ENCODE results near the gene FRMPD3. TPM values are rescaled to one million over a fixed set of nuclear protein-coding genes. Genes with fewer than 3 reads are reported as not detected.
A peak's percentile ranks its signal among the peaks of the same experiment; 100 is the strongest.

Gene FRMPD3
- total RNA-seq, 3 donors from 2014 or later (not counting 1 experiment from before 2014, with no cell fraction given) = 6.0 to 12.4 (median 8.2) TPM

GRCh38 chrX:107480272-107480671 lies 30.8 kb downstream of the FRMPD3 start:
- 64% methylated on average over 4 of the region's 5 CpGs for WGBS (ENCODE audit: insufficient coverage)
- Histone ChIP-seq H3K27me3 (ENCODE audit: control insufficient read depth, insufficient read depth, low read length) (no peaks in the 10 kb centered on the region), H3K4me3 (ENCODE audit: low read length) (no peak overlapping the region), H3K36me3 (ENCODE audit: control insufficient read depth, insufficient read depth, low read length) (no peaks in the 10 kb centered on the region), H3K27ac (ENCODE audit: low read length) (no peak overlapping the region), H3K9me3 (ENCODE audit: control insufficient read depth, insufficient read depth, low read length) (no peaks in the 10 kb centered on the region), H3K4me1 (ENCODE audit: control insufficient read depth, insufficient read depth, low read length) (peaks cover 3% of the 10 kb centered on the region)
- DNase-seq = peak; percentile 17 to 55
- intact Hi-C loops (cut with micrococcal nuclease) = loop anchor here (1.0 kb wide), 1 partner anchor 26 kb away; no protein-coding TSS in a partner anchor
- H3K4me3 Mint-ChIP-seq = peak overlapping the region; percentile 56
- peaks cover 10 to 47% of the 10 kb centered on the region in 2 donors for H3K27me3 Mint-ChIP-seq (ENCODE audit: low read depth in 2 of 2)
- H3K9me3 Mint-ChIP-seq = no peaks in the 10 kb centered on the region
- TF ChIP-seq, protein P1, sequence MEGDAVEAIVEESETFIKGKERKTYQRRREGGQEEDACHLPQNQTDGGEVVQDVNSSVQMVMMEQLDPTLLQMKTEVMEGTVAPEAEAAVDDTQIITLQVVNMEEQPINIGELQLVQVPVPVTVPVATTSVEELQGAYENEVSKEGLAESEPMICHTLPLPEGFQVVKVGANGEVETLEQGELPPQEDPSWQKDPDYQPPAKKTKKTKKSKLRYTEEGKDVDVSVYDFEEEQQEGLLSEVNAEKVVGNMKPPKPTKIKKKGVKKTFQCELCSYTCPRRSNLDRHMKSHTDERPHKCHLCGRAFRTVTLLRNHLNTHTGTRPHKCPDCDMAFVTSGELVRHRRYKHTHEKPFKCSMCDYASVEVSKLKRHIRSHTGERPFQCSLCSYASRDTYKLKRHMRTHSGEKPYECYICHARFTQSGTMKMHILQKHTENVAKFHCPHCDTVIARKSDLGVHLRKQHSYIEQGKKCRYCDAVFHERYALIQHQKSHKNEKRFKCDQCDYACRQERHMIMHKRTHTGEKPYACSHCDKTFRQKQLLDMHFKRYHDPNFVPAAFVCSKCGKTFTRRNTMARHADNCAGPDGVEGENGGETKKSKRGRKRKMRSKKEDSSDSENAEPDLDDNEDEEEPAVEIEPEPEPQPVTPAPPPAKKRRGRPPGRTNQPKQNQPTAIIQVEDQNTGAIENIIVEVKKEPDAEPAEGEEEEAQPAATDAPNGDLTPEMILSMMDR (IDR thresholded peaks at IDR 0.05) = no peak
- H3K4me1 Mint-ChIP-seq = peaks cover 21 to 26% of the 10 kb centered on the region in 2 donors
- H3K36me3 Mint-ChIP-seq = no peaks in the 10 kb centered on the region
- peak overlapping the region in 1 of 2 donors; percentile 58 for H3K27ac Mint-ChIP-seq
- ATAC-seq = peak; percentile 77 to 91 (median 89)

GRCh38 chrX:107482046-107482445 lies 32.6 kb downstream of the FRMPD3 start:
- H3K36me3 ChIP-seq (ENCODE audit: control insufficient read depth, insufficient read depth, low read length) = no peaks in the 10 kb centered on the region
- Mint-ChIP-seq H3K27ac (no peak overlapping the region), H3K4me1 (peaks cover 22 to 26% of the 10 kb centered on the region in 2 donors), H3K27me3 (ENCODE audit: low read depth in 2 of 2) (peaks cover 10 to 38% of the 10 kb centered on the region in 2 donors), H3K36me3 (no peaks in the 10 kb centered on the region), H3K4me3 (no peak overlapping the region), H3K9me3 (no peaks in the 10 kb centered on the region)
- no peak overlapping the region for H3K27ac ChIP-seq (ENCODE audit: low read length)
- H3K4me1 ChIP-seq (ENCODE audit: control insufficient read depth, insufficient read depth, low read length) = peaks cover 3% of the 10 kb centered on the region
- no peaks in the 10 kb centered on the region for H3K9me3 ChIP-seq (ENCODE audit: control insufficient read depth, insufficient read depth, low read length)
- DNase-seq = no peak
- intact Hi-C loops (cut with micrococcal nuclease) = no loop called here
- TF ChIP-seq, protein P1 (IDR thresholded peaks at IDR 0.05) = no peak
- no CpG with 5 or more reads among the region's 3 CpGs for WGBS (ENCODE audit: insufficient coverage)
- H3K4me3 ChIP-seq (ENCODE audit: low read length) = no peak overlapping the region
- H3K27me3 ChIP-seq (ENCODE audit: control insufficient read depth, insufficient read depth, low read length) = no peaks in the 10 kb centered on the region
- no peak for ATAC-seq

DNA sequence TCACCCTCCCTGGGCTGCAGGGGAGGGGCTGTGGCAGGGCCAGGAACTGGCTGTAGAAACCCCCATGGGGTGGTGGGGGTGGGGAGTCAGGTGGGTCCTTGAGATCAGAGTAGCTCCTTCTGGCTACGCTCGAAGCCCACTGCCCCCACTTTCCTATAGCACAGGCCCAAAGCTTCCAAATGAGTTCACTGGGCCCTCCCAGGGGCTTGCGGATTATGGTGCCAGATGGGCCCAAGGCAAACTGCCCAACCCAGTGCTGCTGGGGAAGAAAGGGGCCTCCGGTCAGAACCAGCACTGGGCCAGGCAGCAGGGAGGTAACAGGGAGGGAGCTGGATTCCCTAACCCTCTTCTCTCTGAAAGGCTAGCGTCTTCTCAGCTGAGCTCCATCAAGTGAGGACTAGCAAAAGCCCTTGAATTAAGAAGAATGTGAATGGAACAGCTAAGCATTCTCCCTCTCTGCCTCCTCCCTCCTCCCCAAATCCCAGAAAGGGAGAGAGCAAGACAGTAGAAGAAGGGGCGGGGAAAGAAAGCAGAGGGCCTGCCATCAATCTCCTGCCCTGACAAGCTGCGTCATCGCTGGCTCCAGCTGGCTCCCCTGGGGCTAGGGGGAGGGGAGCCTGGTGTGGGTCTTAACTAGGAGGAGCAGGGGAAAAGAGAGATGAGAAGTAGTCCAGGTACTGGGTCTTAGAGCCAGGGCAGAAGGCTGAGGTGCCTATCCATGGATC lies 34.7 kb downstream of the FRMPD3 start:
- DNase-seq (no peak), ATAC-seq (no peak)
- Mint-ChIP-seq H3K27me3 (ENCODE audit: low read depth in 2 of 2) (peaks cover 5 to 23% of the 10 kb centered on the region in 2 donors), H3K4me1 (peaks cover 22 to 25% of the 10 kb centered on the region in 2 donors), H3K9me3 (no peaks in the 10 kb centered on the region), H3K4me3 (no peak overlapping the region), H3K36me3 (no peaks in the 10 kb centered on the region), H3K27ac (no peak overlapping the region)
- Histone ChIP-seq H3K27ac (ENCODE audit: low read length) (no peak overlapping the region), H3K27me3 (ENCODE audit: control insufficient read depth, insufficient read depth, low read length) (no peaks in the 10 kb centered on the region), H3K4me3 (ENCODE audit: low read length) (no peak overlapping the region), H3K36me3 (ENCODE audit: control insufficient read depth, insufficient read depth, low read length) (no peaks in the 10 kb centered on the region), H3K9me3 (ENCODE audit: control insufficient read depth, insufficient read depth, low read length) (no peaks in the 10 kb centered on the region), H3K4me1 (ENCODE audit: control insufficient read depth, insufficient read depth, low read length) (peaks cover 3% of the 10 kb centered on the region)
- 78% methylated on average over 6 of the region's 8 CpGs for WGBS (ENCODE audit: insufficient coverage)
- TF ChIP-seq, protein P1 (IDR thresholded peaks at IDR 0.05) = no peak
- intact Hi-C loops (cut with micrococcal nuclease) = no loop called here
